SK-N-SH (cell line): Measurements from ENCODE around the gene NDUFS6. TPM values are rescaled to one million over a fixed set of nuclear protein-coding genes. Genes with fewer than 3 reads are reported as not detected.

Source experiments
- CTCF ChIA-PET: fragments of 300-600, 350-600 bp; formaldehyde crosslinking; extraction: SDS; loops from one replicate; lab custom pipeline; 2021; lab: Yijun Ruan, JAX
- POLR2A ChIA-PET: fragments of 350-600 bp; sonication (Branson Sonifier 250); formaldehyde crosslinking; extraction: SDS; loops from one replicate; lab custom pipeline; 2020; ENCODE audit warnings: antibody characterized with exemption, inconsistent platforms; lab: Yijun Ruan, JAX
- DNase-seq: peaks from one replicate; pipeline ENCODE4 v3.0.0; 2012
- H2AFZ ChIP-seq: fragments of 200-600 bp; sonication (generic); 2 replicates; pipeline ENCODE4 v1.8.1; 2016; ENCODE audit warnings: antibody characterized with exemption, mild to moderate bottlenecking, low read depth
- H3F3A ChIP-seq: fragments of 200-600 bp; sonication (generic); replicated peaks from 2 replicates; pipeline ENCODE3; 2016; ENCODE audit warnings: antibody characterized with exemption, mild to moderate bottlenecking; ENCODE audit not compliant: insufficient read depth
- H3K27ac ChIP-seq, 2 experiments: fragments of 200-500 bp in 1 of 2; fragments of 200-600 bp in 1 of 2; sonication (Bioruptor generic) in 1 of 2; sonication (generic), shearing (Covaris generic) in 1 of 2; 2 replicates each; pipeline versions ENCODE4 v1.5.1 to v1.6.1; 2014 to 2016; ENCODE audit warnings: low read depth in 2 of 2, inconsistent platforms in 1 of 2, low read length in 1 of 2, mild to moderate bottlenecking in 1 of 2, mixed read lengths in 1 of 2
- H3K27me3 ChIP-seq: fragments of 200-600 bp; sonication (generic), shearing (Covaris generic); 2 replicates; pipeline ENCODE4 v1.6.1; 2016; ENCODE audit warnings: mixed run types; ENCODE audit not compliant: insufficient read depth
- H3K36me3 ChIP-seq, 2 experiments: fragments of 200-500 bp in 1 of 2; fragments of 200-600 bp in 1 of 2; sonication (Bioruptor generic) in 1 of 2; sonication (generic) in 1 of 2; replicated peaks in 1 of 2; 2 replicates each; pipeline versions ENCODE3 to v1.5.1; 2014 to 2016; ENCODE audit warnings: low read length in 1 of 2, mild to moderate bottlenecking in 1 of 2; ENCODE audit not compliant: insufficient read depth in 2 of 2, control insufficient read depth in 1 of 2
- H3K4me1 ChIP-seq, 2 experiments: fragments of 200-500 bp in 1 of 2; fragments of 200-600 bp in 1 of 2; sonication (Bioruptor generic) in 1 of 2; sonication (generic), shearing (Covaris generic) in 1 of 2; 2 replicates each; pipeline versions ENCODE4 v1.5.1 to v1.6.1; 2014 to 2016; ENCODE audit warnings: low read depth in 1 of 2, low read length in 1 of 2, mixed run types in 1 of 2; ENCODE audit not compliant: insufficient read depth in 2 of 2, control insufficient read depth in 1 of 2
- H3K4me2 ChIP-seq: fragments of 200-600 bp; sonication (generic), shearing (Covaris generic); 2 replicates; pipeline ENCODE4 v1.6.1; 2017; ENCODE audit warnings: mixed run types
- H3K4me3 ChIP-seq, 2 experiments: fragments of 200-500 bp in 1 of 2; fragments of 200-600 bp in 1 of 2; sonication (Bioruptor generic) in 1 of 2; sonication (generic), shearing (Covaris generic) in 1 of 2; 2 replicates each; pipeline versions ENCODE4 v1.5.1 to v1.8.1; 2014 to 2016; ENCODE audit warnings: low read depth in 2 of 2, inconsistent platforms in 1 of 2, low read length in 1 of 2, mild to moderate bottlenecking in 1 of 2, mixed read lengths in 1 of 2, moderate library complexity in 1 of 2
- H3K79me2 ChIP-seq: fragments of 200-600 bp; sonication (generic); 2 replicates; pipeline ENCODE4 v1.8.1; 2017; ENCODE audit warnings: mild to moderate bottlenecking; ENCODE audit not compliant: insufficient read depth
- H3K9ac ChIP-seq: fragments of 200-600 bp; sonication (generic); 2 replicates; pipeline ENCODE4 v1.6.1; 2017; ENCODE audit warnings: mixed run types
- H3K9me2 ChIP-seq: fragments of 200-600 bp; sonication (generic); 2 replicates; pipeline ENCODE4 v1.6.1; 2017; ENCODE audit warnings: mixed run types
- H3K9me3 ChIP-seq: fragments of 200-600 bp; sonication (generic); 2 replicates; pipeline ENCODE4 v1.6.1; 2017; ENCODE audit warnings: mixed run types, mild to moderate bottlenecking, moderate library complexity
- H4K20me1 ChIP-seq: fragments of 200-600 bp; sonication (generic); 2 replicates; pipeline ENCODE4 v1.6.1; 2017; ENCODE audit warnings: mild to moderate bottlenecking, mixed run types; ENCODE audit not compliant: insufficient read depth
- EZH2phosphoT487 ChIP-seq: fragments of 200-600 bp; sonication (generic); IDR thresholded peaks from 2 replicates; pipeline ENCODE4 v1.6.1; 2017; ENCODE audit warnings: low read depth, mixed run types, mild to moderate bottlenecking, antibody characterized with exemption, moderate library complexity, borderline replicate concordance
- FOXJ3 ChIP-seq: sonication (generic); formaldehyde crosslinking; IDR thresholded peaks from 2 replicates; pipeline ENCODE4 v1.5.1; 2020; ENCODE audit warnings: mild to moderate bottlenecking, missing genetic modification reagents
- GABPA ChIP-seq: IDR thresholded peaks from 2 replicates; pipeline ENCODE4 v1.4.0; 2012; ENCODE audit warnings: low read depth, mild to moderate bottlenecking
- IRF3 ChIP-seq: fragments of 150-350 bp; IDR thresholded peaks from 2 replicates; pipeline ENCODE4 v1.6.1; 2016; ENCODE audit warnings: mild to moderate bottlenecking, low read depth, low read length
- MAX ChIP-seq: IDR thresholded peaks from 2 replicates; pipeline ENCODE4 v1.4.0; 2012; ENCODE audit warnings: low read depth
- MEF2A ChIP-seq: IDR thresholded peaks from 2 replicates; pipeline ENCODE4 v1.4.0; 2012; ENCODE audit warnings: low read depth, borderline replicate concordance
- NFIC ChIP-seq: IDR thresholded peaks from 2 replicates; pipeline ENCODE4 v1.4.0; 2012; ENCODE audit warnings: borderline replicate concordance
- NRF1 ChIP-seq: IDR thresholded peaks from 2 replicates; pipeline ENCODE4 v1.6.1; 2012; ENCODE audit warnings: low read depth, mild to moderate bottlenecking, low read length
- POLR2AphosphoS5 ChIP-seq: IDR thresholded peaks from 2 replicates; pipeline ENCODE4 v1.6.1; 2012; ENCODE audit warnings: low read depth, low read length
- REST ChIP-seq: IDR thresholded peaks from 2 replicates; pipeline ENCODE4 v1.6.1; 2012; ENCODE audit warnings: mild to moderate bottlenecking, low read depth, low read length, moderate library complexity
- RXRA ChIP-seq: IDR thresholded peaks from 2 replicates; pipeline ENCODE4 v1.4.0; 2012; ENCODE audit warnings: low read depth, mild to moderate bottlenecking, borderline replicate concordance
- SMC3 ChIP-seq: IDR thresholded peaks from 2 replicates; pipeline ENCODE4 v1.6.1; 2012; ENCODE audit warnings: low read depth, low read length, improper control_type of control experiment
- TAF1 ChIP-seq: IDR thresholded peaks from 2 replicates; pipeline ENCODE4 v1.6.1; 2012; ENCODE audit warnings: low read depth, mild to moderate bottlenecking, low read length, moderate library complexity, borderline replicate concordance
- TCF12 ChIP-seq: IDR thresholded peaks from 2 replicates; pipeline ENCODE4 v1.4.0; 2012
- YY1 ChIP-seq: IDR thresholded peaks from 2 replicates; pipeline ENCODE4 v1.4.0; 2012; ENCODE audit warnings: low read depth, mild to moderate bottlenecking
- WGBS: methylation state at CpG from one replicate; pipeline ENCODE4 v1.1.6; 2017; ENCODE audit warnings: low lambda C conversion rate; 5-methylcytosine and 5-hydroxymethylcytosine counted together
- polyA plus RNA-seq, 3 experiments: library from polyadenylated mRNA; depleted of rRNA; stranded (reverse); fragments of >200 nt; gene quantifications; 2 replicates each; pipeline ENCODE4 v1.2.3, GENCODE V29; 2012
- TF ChIP-seq, protein P1 (sequence below): IDR thresholded peaks from 2 replicates; pipeline ENCODE4 v1.4.0; 2012; ENCODE audit warnings: low read depth, borderline replicate concordance
- TF ChIP-seq, protein P2 (sequence below): IDR thresholded peaks from 2 replicates; pipeline ENCODE4 v1.4.0; 2012; ENCODE audit warnings: low read depth, borderline replicate concordance

Gene NDUFS6
- polyA plus RNA-seq, 1 of the 3 experiments (the other 2 are of a cell fraction) = 316 TPM

DNA sequence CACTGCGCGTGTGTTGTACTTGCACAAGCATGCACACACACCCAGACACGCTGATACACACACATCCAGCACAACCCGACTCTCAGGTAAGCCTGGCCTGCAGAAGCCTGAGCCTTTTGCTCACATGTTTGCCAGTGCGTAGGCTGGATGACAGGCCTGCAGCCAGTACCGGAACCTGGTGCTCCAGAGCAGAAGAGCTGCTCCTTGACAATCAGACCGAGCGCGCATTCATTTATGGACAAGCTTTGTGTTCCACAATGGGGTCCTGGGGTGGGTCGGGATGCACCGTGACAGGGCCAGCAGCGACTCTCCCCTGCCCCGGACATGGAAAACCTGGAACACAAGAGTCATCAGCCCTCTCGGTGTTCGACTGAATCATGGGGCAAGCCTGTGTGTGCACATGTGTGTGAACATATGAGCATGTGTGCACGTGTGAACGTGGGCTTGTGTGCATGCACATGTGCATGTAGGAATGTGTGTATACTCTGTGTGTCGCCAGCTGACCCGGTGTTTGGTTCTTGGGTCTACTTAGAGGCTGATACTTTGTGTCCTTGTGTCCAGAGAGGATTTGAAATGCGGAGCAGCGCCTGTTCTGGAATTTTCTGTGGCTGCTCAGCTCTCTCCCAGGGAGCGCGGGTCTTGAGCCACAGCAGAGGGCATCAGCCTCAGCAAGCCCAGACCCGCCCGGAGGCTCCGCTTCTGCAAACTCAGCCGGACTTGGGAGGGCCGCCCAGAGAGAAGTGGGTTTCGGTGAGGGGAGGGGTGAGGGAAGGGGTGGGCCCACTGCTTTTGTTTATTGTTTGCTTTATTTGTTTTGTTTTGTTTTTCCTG lies 49.3 kb downstream of the NDUFS6 start:
- no peaks in the 10 kb centered on the region for H3K79me2 ChIP-seq
- H4K20me1 ChIP-seq = no peaks in the 10 kb centered on the region
- POLR2A ChIA-PET = no interaction called here
- H3F3A ChIP-seq = peaks cover 2% of the 10 kb centered on the region
- no peak overlapping the region for H3K4me2 ChIP-seq
- no peaks in the 10 kb centered on the region; a peak in 1 of 4 replicates for H3K4me1 ChIP-seq
- H3K9me3 ChIP-seq = no peaks in the 10 kb centered on the region
- H2AFZ ChIP-seq = no peak overlapping the region
- peaks cover 76% of the 10 kb centered on the region for H3K27me3 ChIP-seq
- no peak overlapping the region for H3K27ac ChIP-seq
- WGBS = 38% methylated on average over 12 of the region's 29 CpGs
- CTCF ChIA-PET = no interaction called here
- H3K36me3 ChIP-seq = no peaks in the 10 kb centered on the region
- no peak for TF ChIP-seq GABPA
- TF ChIP-seq, protein P1, sequence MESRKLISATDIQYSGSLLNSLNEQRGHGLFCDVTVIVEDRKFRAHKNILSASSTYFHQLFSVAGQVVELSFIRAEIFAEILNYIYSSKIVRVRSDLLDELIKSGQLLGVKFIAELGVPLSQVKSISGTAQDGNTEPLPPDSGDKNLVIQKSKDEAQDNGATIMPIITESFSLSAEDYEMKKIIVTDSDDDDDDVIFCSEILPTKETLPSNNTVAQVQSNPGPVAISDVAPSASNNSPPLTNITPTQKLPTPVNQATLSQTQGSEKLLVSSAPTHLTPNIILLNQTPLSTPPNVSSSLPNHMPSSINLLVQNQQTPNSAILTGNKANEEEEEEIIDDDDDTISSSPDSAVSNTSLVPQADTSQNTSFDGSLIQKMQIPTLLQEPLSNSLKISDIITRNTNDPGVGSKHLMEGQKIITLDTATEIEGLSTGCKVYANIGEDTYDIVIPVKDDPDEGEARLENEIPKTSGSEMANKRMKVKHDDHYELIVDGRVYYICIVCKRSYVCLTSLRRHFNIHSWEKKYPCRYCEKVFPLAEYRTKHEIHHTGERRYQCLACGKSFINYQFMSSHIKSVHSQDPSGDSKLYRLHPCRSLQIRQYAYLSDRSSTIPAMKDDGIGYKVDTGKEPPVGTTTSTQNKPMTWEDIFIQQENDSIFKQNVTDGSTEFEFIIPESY = no peak
- TF ChIP-seq POLR2AphosphoS5 = no peak
- no peak for TF ChIP-seq SMC3
- no peak for TF ChIP-seq RXRA
- TF ChIP-seq FOXJ3 (CRISPR knock-in tag) = no peak
- no peak for TF ChIP-seq TCF12
- no peak for TF ChIP-seq MEF2A
- TF ChIP-seq NFIC = no peak
- TF ChIP-seq YY1 = no peak
- TF ChIP-seq TAF1 = no peak
- no peak for TF ChIP-seq MAX
- no peak for TF ChIP-seq REST
- TF ChIP-seq IRF3 = no peak
- TF ChIP-seq, protein P2, sequence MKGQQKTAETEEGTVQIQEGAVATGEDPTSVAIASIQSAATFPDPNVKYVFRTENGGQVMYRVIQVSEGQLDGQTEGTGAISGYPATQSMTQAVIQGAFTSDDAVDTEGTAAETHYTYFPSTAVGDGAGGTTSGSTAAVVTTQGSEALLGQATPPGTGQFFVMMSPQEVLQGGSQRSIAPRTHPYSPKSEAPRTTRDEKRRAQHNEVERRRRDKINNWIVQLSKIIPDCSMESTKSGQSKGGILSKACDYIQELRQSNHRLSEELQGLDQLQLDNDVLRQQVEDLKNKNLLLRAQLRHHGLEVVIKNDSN = no peak
- no peak for TF ChIP-seq NRF1
- TF ChIP-seq EZH2phosphoT487 = no peak
- TF ChIP-seq, all 33 proteins: peak for 0
- no peaks in the 10 kb centered on the region for H3K9me2 ChIP-seq
- H3K4me3 ChIP-seq = no peak overlapping the region
- DNase-seq = no peak
- no peak overlapping the region for H3K9ac ChIP-seq
